ENCODE measurements around the gene DISP3. TPM values are rescaled to one million over a fixed set of nuclear protein-coding genes. Genes with fewer than 3 reads are reported as not detected.

Gene DISP3
- total and polyA plus RNA-seq, 2 of the 4 experiments (the other 2 are of a cell fraction): 0.05 TPM; not detected in 1

- H3K4me1 ChIP-seq (ENCODE audit: control insufficient read depth, insufficient read depth, low read length): no peaks in the 10 kb centered on the region
- H2BK120ac ChIP-seq (ENCODE audit: low read depth, low read length): no peak overlapping the region
- CTCF ChIA-PET: no interaction called here
- H4K8ac ChIP-seq (ENCODE audit: low read depth in 2 of 2, low read length in 2 of 2): no peak overlapping the region
- POLR2A ChIA-PET (ENCODE audit: unreplicated experiment): no interaction called here
- H3K9me1 ChIP-seq (ENCODE audit: insufficient read depth, low read length): no peaks in the 10 kb centered on the region
- H2AK5ac ChIP-seq (ENCODE audit: low read depth, low read length): no peak overlapping the region
- H3K4me2 ChIP-seq (ENCODE audit: low read depth, low read length): no peak overlapping the region
- H3K27ac ChIP-seq (ENCODE audit: insufficient read depth, low read length): no peak overlapping the region
- no peak overlapping the region for H4K91ac ChIP-seq (ENCODE audit: insufficient read depth, low read depth, low read length)
- H2BK20ac ChIP-seq (ENCODE audit: low read depth, low read length): no peak overlapping the region
- no peak overlapping the region for H3K4me3 ChIP-seq (ENCODE audit: insufficient read depth, low read depth, low read length)
- H3K14ac ChIP-seq (replicated peaks; ENCODE audit: low read depth, low read length): no peak overlapping the region
- H3K79me1 ChIP-seq (ENCODE audit: low read depth in 1 of 2, low read length in 2 of 2): no peaks in the 10 kb centered on the region
- no peak for DNase-seq
- no peak for ATAC-seq (ENCODE audit: low read depth)
- TF ChIP-seq MAFK (IDR thresholded peaks at IDR 0.05; ENCODE audit: low read depth, low read length) (no peak), ELK1 (IDR thresholded peaks at IDR 0.05; ENCODE audit: borderline replicate concordance, low read depth, low read length) (no peak), POLR2A (IDR thresholded peaks at IDR 0.05; ENCODE audit: low read depth, low read length) (no peak), FOS (IDR thresholded peaks at IDR 0.05; ENCODE audit: low read depth, low read length) (no peak), SMC3 (IDR thresholded peaks at IDR 0.05; ENCODE audit: low read depth, low read length) (no peak), CEBPB (IDR thresholded peaks at IDR 0.05; ENCODE audit: low read depth, low read length) (no peak), BHLHE40 (IDR thresholded peaks at IDR 0.05; ENCODE audit: low read depth, low read length) (no peak), NFE2L2 (IDR thresholded peaks at IDR 0.05; ENCODE audit: low read depth, low read length) (no peak), CTCF (conservative IDR thresholded peaks at IDR 0.05; ENCODE audit: low read depth, low read length) (no peak), RCOR1 (IDR thresholded peaks at IDR 0.05; ENCODE audit: insufficient replicate concordance, low read length) (no peak), RAD21 (IDR thresholded peaks at IDR 0.05; ENCODE audit: low read length) (no peak), CHD1 (IDR thresholded peaks at IDR 0.05; ENCODE audit: low read depth, low read length) (no peak), MAZ (IDR thresholded peaks at IDR 0.05; ENCODE audit: borderline replicate concordance, low read depth, low read length) (no peak)
- H3K18ac ChIP-seq (ENCODE audit: low read depth, low read length): no peak overlapping the region
- no peak overlapping the region for H2BK15ac ChIP-seq (ENCODE audit: low read depth, low read length)
- H2AK9ac ChIP-seq (replicated peaks; ENCODE audit: low read depth, low read length, poor library complexity): no peak overlapping the region
- H3K4ac ChIP-seq (ENCODE audit: low read depth, low read length): no peak overlapping the region
- in situ Hi-C loops (cut with MboI; ENCODE audit: low sequenced_read_pairs) (no loop called here), dilution Hi-C loops (cut with HindIII; ENCODE audit: low sequenced_read_pairs, unreplicated experiment) (no loop called here), intact Hi-C loops (cut with micrococcal nuclease) (no loop called here)
- peaks cover 1% of the 10 kb centered on the region; the same call in 1 of the 2 replicates for H3K27me3 ChIP-seq (ENCODE audit: control insufficient read depth, insufficient read depth, low read length)
- WGBS, 2 experiments (ENCODE audit: extremely low coverage in 2 of 2, insufficient read length in 1 of 2): 13% methylated on average over 6 of the region's 16 CpGs; no CpG with 5 or more reads in 1 of the 2 experiments
- no peak overlapping the region for H3K23ac ChIP-seq (ENCODE audit: low read depth, low read length)
- no peak overlapping the region for H4K5ac ChIP-seq (ENCODE audit: low read depth, low read length)
- H3K36me3 ChIP-seq (ENCODE audit: control insufficient read depth, insufficient read depth, low read length): no peaks in the 10 kb centered on the region
- H2BK5ac ChIP-seq (ENCODE audit: low read depth, low read length, poor library complexity, severe bottlenecking): no peak overlapping the region
- no peaks in the 10 kb centered on the region for H3K9me3 ChIP-seq (ENCODE audit: control insufficient read depth, insufficient read depth, low read length)
- BruUV-seq (replicated peaks): no TSS peak
- H4K20me1 ChIP-seq (ENCODE audit: insufficient read depth, low read length): no peaks in the 10 kb centered on the region; the same call in 1 of the 2 replicates
- no peak overlapping the region for H3K9ac ChIP-seq (ENCODE audit: low read depth, low read length)
- H3K56ac ChIP-seq (ENCODE audit: extremely low read depth, insufficient read depth, low read length): no peak overlapping the region
- no peak overlapping the region for H2AFZ ChIP-seq (replicated peaks; ENCODE audit: low read length, poor library complexity)
Measured at GRCh38 chr1:11570821-11571380, 91.9 kb downstream of the DISP3 start.

Measured in IMR-90 (cell line).